K562 (cell line): ENCODE data around the gene PREB. TPM values are rescaled to one million over a fixed set of nuclear protein-coding genes. Genes with fewer than 3 reads are reported as not detected.

Source experiments
- ATAC-seq: fragments of 200-7000 bp; cut with Tn5 transposase; 3 replicates; pipeline ENCODE4 v1.9.1; 2020; ENCODE audit warnings: moderate library complexity
- BruUV-seq: library from RNA; stranded (reverse); fragments of 400-500 nt; replicated peaks from 2 replicates; lab custom pipeline; 2021; lab: Mats Ljungman, UMichigan
- CTCF ChIA-PET: fragments of 300-600 bp; formaldehyde crosslinking; extraction: SDS; loops from one replicate; lab custom pipeline; 2021; ENCODE audit warnings: low intra/inter-chr PET ratio; lab: Yijun Ruan, JAX
- POLR2A ChIA-PET: fragments of 300-600, 350-650 bp; sonication (Branson Sonifier 250); formaldehyde crosslinking; extraction: SDS; loops from one replicate; lab custom pipeline; 2021; ENCODE audit warnings: antibody characterized with exemption, inconsistent platforms; lab: Yijun Ruan, JAX
- DNase-seq, 4 experiments: peaks; one replicate each; pipeline versions ENCODE4 v3.0.0 to v3.0.0-alpha.2; 2011 to 2018; ENCODE audit warnings: low spot score in 3 of 4, mixed read lengths in 3 of 4; ENCODE audit errors: extremely low read depth in 1 of 4
- FAIRE-seq: peaks from 2 replicates; lab custom pipeline; 2011; peaks lifted over from hg19 to GRCh38; lab: Jason Lieb, UNC
- H2AFZ ChIP-seq: 2 replicates; pipeline ENCODE4 v1.6.0; 2011; ENCODE audit warnings: low read depth, low read length, control low read depth, inconsistent platforms
- H3K27ac ChIP-seq: fragments of 200-600 bp; 3 replicates; pipeline ENCODE4 v1.8.0; 2011; ENCODE audit warnings: low read depth, mild to moderate bottlenecking, control low read depth, inconsistent platforms, low read length, moderate library complexity, mixed read lengths; ENCODE audit errors: extremely low read depth
- H3K27me3 ChIP-seq, 2 experiments: fragments of 300-600 bp in 1 of 2; 2 replicates in 1 of 2; 3 replicates in 1 of 2; pipeline versions ENCODE4 v1.6.0 to v1.8.0; 2011; ENCODE audit warnings: inconsistent platforms in 2 of 2, low read length in 2 of 2, mild to moderate bottlenecking in 1 of 2, mixed read lengths in 1 of 2, moderate library complexity in 1 of 2; ENCODE audit not compliant: control insufficient read depth in 2 of 2, insufficient read depth in 2 of 2
- H3K36me3 ChIP-seq: fragments of 300-600 bp; 3 replicates; pipeline ENCODE4 v1.8.0; 2011; ENCODE audit warnings: mild to moderate bottlenecking, low read length, inconsistent platforms; ENCODE audit not compliant: control insufficient read depth, insufficient read depth
- H3K4me1 ChIP-seq, 2 experiments: fragments of 200-600 bp in 1 of 2; replicated peaks in 1 of 2; 2 replicates in 1 of 2; 3 replicates in 1 of 2; pipeline versions ENCODE4 v1.5.1 to v1.8.0; 2011; ENCODE audit warnings: inconsistent platforms in 2 of 2, low read length in 2 of 2, mild to moderate bottlenecking in 1 of 2, mixed read lengths in 1 of 2, moderate library complexity in 1 of 2; ENCODE audit not compliant: control insufficient read depth in 2 of 2, insufficient read depth in 2 of 2
- H3K4me2 ChIP-seq: 2 replicates; pipeline ENCODE4 v1.6.1; 2011; ENCODE audit warnings: low read length, control low read depth, inconsistent platforms, mixed read lengths; ENCODE audit not compliant: insufficient read depth
- H3K4me3 ChIP-seq: fragments of 200-600 bp; sonication (generic), shearing (Covaris generic); 2 replicates; pipeline ENCODE4 v1.5.1; 2016; ENCODE audit warnings: control low read depth, inconsistent platforms
- H3K79me2 ChIP-seq: fragments of 200-600 bp; 3 replicates; pipeline ENCODE4 v1.8.0; 2011; ENCODE audit warnings: low read length, inconsistent platforms; ENCODE audit not compliant: control insufficient read depth, insufficient read depth
- H3K9ac ChIP-seq, 2 experiments: 2 replicates each; pipeline versions ENCODE4 v1.6.0 to v1.6.1; 2011; ENCODE audit warnings: low read depth in 2 of 2, low read length in 2 of 2, control low read depth in 1 of 2, inconsistent platforms in 1 of 2, mild to moderate bottlenecking in 1 of 2, mixed read lengths in 1 of 2; ENCODE audit not compliant: insufficient read depth in 1 of 2
- H3K9me1 ChIP-seq: one replicate; pipeline ENCODE4 v1.6.0; 2011; ENCODE audit warnings: inconsistent platforms, mild to moderate bottlenecking, low read length, moderate library complexity; ENCODE audit not compliant: control insufficient read depth, insufficient read depth
- H3K9me3 ChIP-seq: replicated peaks from 2 replicates; pipeline ENCODE4 v1.5.1; 2011; ENCODE audit warnings: low read depth, low read length, inconsistent platforms; ENCODE audit not compliant: control insufficient read depth, insufficient read depth
- H4K20me1 ChIP-seq: replicated peaks from 2 replicates; pipeline ENCODE4 v1.6.1; 2011; ENCODE audit warnings: low read length, inconsistent platforms, mixed read lengths; ENCODE audit not compliant: control insufficient read depth, insufficient read depth
- CBX3 ChIP-seq, 2 experiments: IDR thresholded peaks; 1 replicate in 1 of 2; 2 replicates in 1 of 2; pipeline ENCODE4 v1.6.1; 2012; ENCODE audit warnings: inconsistent platforms in 2 of 2, low read length in 2 of 2, borderline replicate concordance in 1 of 2, control low read depth in 1 of 2
- DACH1 ChIP-seq: fragments of 450-650 bp; IDR thresholded peaks from 2 replicates; pipeline ENCODE4 v1.6.1; 2018; ENCODE audit not compliant: partially characterized antibody
- ETV5 ChIP-seq: sonication (generic); formaldehyde crosslinking; IDR thresholded peaks from 2 replicates; pipeline ENCODE4 v1.4.0; 2020; ENCODE audit warnings: low read depth, mild to moderate bottlenecking, missing genetic modification reagents
- ILK ChIP-seq: fragments of 450-650 bp; IDR thresholded peaks from 2 replicates; pipeline ENCODE4 v1.6.1; 2016; ENCODE audit warnings: missing genetic modification characterization, low read depth, mild to moderate bottlenecking, missing compliant biosample characterization, moderate library complexity, borderline replicate concordance
- MEIS2 ChIP-seq: fragments of 450-650 bp; IDR thresholded peaks from 2 replicates; pipeline ENCODE4 v1.6.1; 2014; ENCODE audit warnings: mild to moderate bottlenecking; ENCODE audit not compliant: partially characterized antibody
- PURB ChIP-seq: sonication (generic); formaldehyde crosslinking; IDR thresholded peaks from 2 replicates; pipeline ENCODE4 v1.9.0; 2021; ENCODE audit warnings: low read depth, mild to moderate bottlenecking, missing genetic modification reagents
- ZNF551 ChIP-seq: fragments of 250-450 bp; sonication (Bioruptor Pico); IDR thresholded peaks from 2 replicates; pipeline ENCODE4 v1.5.0; 2021; ENCODE audit warnings: mild to moderate bottlenecking, moderate library complexity
- ZNF644 ChIP-seq: fragments of 200-800 bp; sonication (Bioruptor generic); IDR thresholded peaks from 2 replicates; pipeline ENCODE4 v1.6.1; 2016; ENCODE audit warnings: low read depth, missing genetic modification characterization, missing compliant biosample characterization
- WGBS: fragments of 100-300 bp; shearing (Covaris generic); methylation state at CpG from one replicate; pipeline ENCODE4 v1.1.6; 2016; ENCODE audit warnings: low coverage, mixed read lengths; ENCODE audit not compliant: insufficient coverage; ENCODE audit errors: missing lambda C conversion rate; 5-methylcytosine and 5-hydroxymethylcytosine counted together
- in situ Hi-C: fragments of 300-500 bp; cut with MboI; formaldehyde crosslinking; loops from 4 replicates; pipeline ENCODE4 v1.15.0; 2018; ENCODE audit warnings: inconsistent platforms, mixed read lengths
- intact Hi-C: fragments of 100-400 bp; cut with micrococcal nuclease; formaldehyde crosslinking; loops from 2 replicates; pipeline ENCODE4 v1.14.2; 2022
- polyA plus RNA-seq, 8 experiments: library from polyadenylated mRNA; depleted of rRNA in 4 of 8; stranded (reverse) in 5 of 8; unstranded in 3 of 8; fragments of >200 nt; fragmentation: Nextera tagmentation in 2 of 8; fragmentation: Illumina TruSeq in 1 of 8; extraction: Ambion mirVana in 2 of 8; extraction: Trizol in 1 of 8; gene quantifications; 2 replicates each; pipeline versions ENCODE4 v1.2.1 to v1.2.3, GENCODE V29; 2011 to 2014; ENCODE audit warnings: inconsistent platforms in 1 of 8, missing spikeins in 1 of 8
- total RNA-seq, 7 experiments: library from RNA; depleted of rRNA in 6 of 7; stranded (reverse); fragments of >200 nt in 6 of 7; fragmentation: Illumina TruSeq in 2 of 7; extraction: Trizol in 2 of 7; gene quantifications; 2 replicates each; pipeline versions ENCODE4 v1.2.1 to v1.2.3, GENCODE V29; 2011 to 2021; ENCODE audit warnings: low replicate concordance in 1 of 7

The PREB gene
- total and polyA plus RNA-seq, 9 of the 15 experiments (the other 6 are each of a cell fraction or from before 2014, with no cell fraction given): 35.1 to 84.2 (median 67.2) TPM

GRCh38 chr2:27143285-27143684 is 8.8 kb upstream of the PREB start:
- Histone ChIP-seq H3K9me3 (peaks cover 3% of the 10 kb centered on the region; the same call in 1 of the 2 replicates), H3K27me3 (no peaks in the 10 kb centered on the region)
- no peak for ATAC-seq
- 0 out of 3 replicates have a peak, but pooled peaks of 1 of the 2 experiments have one; percentile 4 for TF ChIP-seq CBX3 (IDR thresholded peaks at IDR 0.05; ENCODE audit: borderline replicate concordance in 1 of 2, low read length in 2 of 2)
- TF ChIP-seq MEIS2: peak; percentile 70
- TF ChIP-seq PURB: no peak
- TF ChIP-seq ZNF644 (tag): no peak
- TF ChIP-seq, all 486 proteins: peak for 2
- Histone ChIP-seq H3K4me1 (no peaks in the 10 kb centered on the region), H3K4me2 (no peak overlapping the region), H2AFZ (no peak overlapping the region), H3K9me1 (no peaks in the 10 kb centered on the region), H3K27ac (no peak overlapping the region), H4K20me1 (no peaks in the 10 kb centered on the region), H3K4me3 (no peak overlapping the region), H3K9ac (no peak overlapping the region), H3K79me2 (no peaks in the 10 kb centered on the region), H3K36me3 (no peaks in the 10 kb centered on the region)
- FAIRE-seq: no peak
- CTCF ChIA-PET: no interaction called here
- POLR2A ChIA-PET: no interaction called here
- WGBS: 0% methylated on average over 1 of the region's 1 CpG
- no peak for DNase-seq
- in situ Hi-C loops: no loop called here
- no TSS peak for BruUV-seq
- intact Hi-C loops: no loop called here

GRCh38 chr2:27139310-27139709 is 4.9 kb upstream of the PREB start, which contains the start of gene PRR30:
PRR30 (minus strand) TSS chr2:27139410; CDS start chr2:27138329, 1,081 bp downstream.
- intact Hi-C loops: no loop called here
- no peak within 1 kb of the TSS for H2AFZ ChIP-seq
- DNase-seq (no peak), ATAC-seq (no peak), FAIRE-seq (no peak)
- peaks cover 2% of the 10 kb centered on the region for H3K79me2 ChIP-seq
- ChIA-PET CTCF (no interaction called here), POLR2A (interaction anchor here (0.6 to 1.4 kb wide), 3 partner anchors 10 to 42 kb away, joined by 3 to 5 read pairs (median 5); no protein-coding TSS in a partner anchor)
- peaks cover 5 to 13% of the 10 kb centered on the region in 2 experiments; a peak in 4 of 5 replicates for H3K4me1 ChIP-seq
- no peaks in the 10 kb centered on the region for H3K27me3 ChIP-seq
- no peaks in the 10 kb centered on the region for H3K36me3 ChIP-seq
- no peaks in the 10 kb centered on the region for H3K9me1 ChIP-seq
- no peaks in the 10 kb centered on the region for H4K20me1 ChIP-seq
- H3K9me3 ChIP-seq: peaks cover 3% of the 10 kb centered on the region
- in situ Hi-C loops: no loop called here
- H3K4me3 ChIP-seq: no peak within 1 kb of the TSS
- no peak for TF ChIP-seq ETV5 (CRISPR knock-in tag)
- TF ChIP-seq ILK: no peak
- no peak for TF ChIP-seq ZNF551 (CRISPR knock-in tag)
- no peak for TF ChIP-seq DACH1
- 9% methylated on average over 4 of the region's 4 CpGs for WGBS
- H3K9ac ChIP-seq: no peak within 1 kb of the TSS
- no TSS peak for BruUV-seq
- H3K27ac ChIP-seq: no peak within 1 kb of the TSS
- no peak within 1 kb of the TSS for H3K4me2 ChIP-seq
